CD8-positive, alpha-beta memory T cell (primary cell): ENCODE data around the gene WDR45B. TPM values are rescaled to one million over a fixed set of nuclear protein-coding genes. Genes with fewer than 3 reads are reported as not detected.

ENCODE experiments used
- CTCF ChIA-PET: fragments of 350-600 bp; sonication (Branson Sonifier 250); formaldehyde crosslinking; loops from one replicate; lab custom pipeline; 2021; ENCODE audit warnings: antibody characterized with exemption; lab: Charles Lee
- POLR2A ChIA-PET: fragments of 350-600 bp; sonication (Branson Sonifier 250); formaldehyde crosslinking; loops from one replicate; lab custom pipeline; 2021; ENCODE audit warnings: antibody characterized with exemption; lab: Charles Lee
- DNase-seq, 5 donors: peaks; one replicate each; pipeline versions ENCODE4 v3.0.0 to v3.0.0-alpha.2; 2020 to 2022; ENCODE audit warnings: mixed read lengths in 1 of 5
- H3K27ac ChIP-seq: one replicate; pipeline ENCODE4 v1.7.0; 2013; ENCODE audit warnings: low read depth, mild to moderate bottlenecking, low read length, moderate library complexity
- H3K27me3 ChIP-seq: 2 replicates; pipeline ENCODE4 v1.7.0; 2013; ENCODE audit warnings: low read length, mild to moderate bottlenecking; ENCODE audit not compliant: insufficient read depth, poor library complexity, severe bottlenecking
- H3K36me3 ChIP-seq: 2 replicates; pipeline ENCODE4 v1.7.0; 2013; ENCODE audit warnings: mild to moderate bottlenecking, low read length, moderate library complexity; ENCODE audit not compliant: insufficient read depth
- H3K4me1 ChIP-seq: 2 replicates; pipeline ENCODE4 v1.7.0; 2013; ENCODE audit warnings: mild to moderate bottlenecking, low read length, moderate library complexity; ENCODE audit not compliant: insufficient read depth
- H3K4me3 ChIP-seq: 2 replicates; pipeline ENCODE4 v1.7.0; 2013; ENCODE audit warnings: mild to moderate bottlenecking, low read length
- H3K9me3 ChIP-seq: 2 replicates; pipeline ENCODE4 v1.7.0; 2013; ENCODE audit warnings: mild to moderate bottlenecking, low read length
- H3K27ac Mint-ChIP-seq, 8 donors: one replicate each; pipeline ENCODE4 v1.8.0; 2020 to 2021; ENCODE audit warnings: mixed read lengths in 8 of 8, mild to moderate bottlenecking in 6 of 8, inconsistent platforms in 3 of 8, moderate library complexity in 3 of 8
- H3K27me3 Mint-ChIP-seq, 2 donors: one replicate each; pipeline ENCODE4 v1.8.0; 2020 to 2021; ENCODE audit warnings: mixed read lengths in 2 of 2, mild to moderate bottlenecking in 1 of 2, moderate library complexity in 1 of 2
- H3K36me3 Mint-ChIP-seq, 3 donors: one replicate each; pipeline ENCODE4 v1.8.0; 2020 to 2021; ENCODE audit warnings: mixed read lengths in 3 of 3, inconsistent platforms in 1 of 3, mild to moderate bottlenecking in 1 of 3
- H3K4me1 Mint-ChIP-seq, 3 donors: one replicate each; pipeline ENCODE4 v1.8.0; 2020 to 2021; ENCODE audit warnings: mixed read lengths in 3 of 3, inconsistent platforms in 1 of 3, mild to moderate bottlenecking in 1 of 3
- H3K4me3 Mint-ChIP-seq, 7 donors: one replicate each; pipeline ENCODE4 v1.8.0; 2020 to 2021; ENCODE audit warnings: mixed read lengths in 7 of 7, mild to moderate bottlenecking in 6 of 7, moderate library complexity in 4 of 7, inconsistent platforms in 2 of 7
- H3K9me3 Mint-ChIP-seq, 5 donors: one replicate each; pipeline ENCODE4 v1.8.0; 2020 to 2022; ENCODE audit warnings: mixed read lengths in 5 of 5, mild to moderate bottlenecking in 3 of 5, moderate library complexity in 2 of 5, inconsistent platforms in 1 of 5
- polyA plus RNA-seq: library from polyadenylated mRNA; unstranded; fragments of 300-500 nt; fragmentation: Illumina TruSeq; gene quantifications from one replicate; pipeline ENCODE4 v1.2.3, GENCODE V29; 2021
- total RNA-seq, 2 experiments: library from RNA; stranded (reverse); gene quantifications; one replicate each; pipeline ENCODE4 v1.2.3, GENCODE V29; 2021

The WDR45B gene
- total and polyA plus RNA-seq, 3 experiments from 2014 or later: 41.9 to 50.1 (median 49.1) TPM

DNA sequence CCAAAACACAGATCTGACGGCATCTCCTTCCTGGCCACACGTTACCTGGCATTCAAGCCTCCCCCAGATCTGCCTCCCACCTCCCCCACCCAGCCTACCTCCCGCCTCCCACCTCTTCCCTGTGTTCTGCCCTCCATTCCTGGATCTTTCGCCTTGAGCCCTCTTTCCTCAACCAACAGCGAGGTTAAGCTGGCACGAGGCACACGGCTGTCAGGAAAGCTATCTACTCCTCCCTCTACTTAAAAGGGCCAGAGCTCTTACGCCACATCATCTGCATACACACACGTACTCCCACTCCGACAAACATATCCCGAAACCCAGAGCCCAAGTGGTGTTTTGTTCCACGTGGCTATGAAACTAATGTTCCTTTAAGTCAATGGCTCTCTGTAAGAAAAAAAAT, 18.0 kb downstream of the WDR45B start:
- no peaks in the 10 kb centered on the region for H3K9me3 ChIP-seq
- H3K27me3 ChIP-seq: no peaks in the 10 kb centered on the region
- POLR2A ChIA-PET: no interaction called here
- CTCF ChIA-PET: no interaction called here
- H3K27ac Mint-ChIP-seq: peak overlapping the region in 2 of 8 donors; percentile 18 to 29
- H3K27ac ChIP-seq: no peak overlapping the region
- H3K36me3 Mint-ChIP-seq: peaks cover 0 to 72% (median 17%) of the 10 kb centered on the region in 3 donors
- H3K9me3 Mint-ChIP-seq: no peaks in the 10 kb centered on the region
- peaks cover 22% of the 10 kb centered on the region for H3K36me3 ChIP-seq
- H3K4me3 ChIP-seq: no peak overlapping the region
- no peak for DNase-seq
- H3K27me3 Mint-ChIP-seq: no peaks in the 10 kb centered on the region
- no peaks in the 10 kb centered on the region for H3K4me1 ChIP-seq
- peaks cover 11 to 28% (median 20%) of the 10 kb centered on the region in 3 donors for H3K4me1 Mint-ChIP-seq
- H3K4me3 Mint-ChIP-seq: no peak overlapping the region

DNA sequence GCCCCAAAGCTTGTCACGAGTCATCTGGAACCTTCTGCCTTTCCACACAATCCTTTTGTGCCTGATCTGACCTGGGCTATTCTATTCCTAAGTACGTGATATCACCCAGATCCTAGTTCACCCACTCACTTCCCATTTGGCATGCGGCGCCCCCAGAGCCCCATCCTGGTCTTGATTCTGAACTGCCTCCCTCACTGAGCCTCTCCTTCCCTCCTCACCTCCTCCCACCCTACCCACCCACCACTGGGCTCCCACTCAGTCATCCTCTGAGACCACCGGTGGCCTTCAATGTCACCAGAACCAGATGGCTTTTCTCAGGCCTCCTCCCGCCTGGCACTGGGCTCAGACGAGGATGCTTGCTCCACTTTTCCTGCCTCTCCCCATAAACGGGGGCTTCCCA, 18.5 kb downstream of the WDR45B start:
- Histone ChIP-seq H3K27ac (no peak overlapping the region), H3K9me3 (no peaks in the 10 kb centered on the region), H3K36me3 (peaks cover 27% of the 10 kb centered on the region), H3K27me3 (no peaks in the 10 kb centered on the region), H3K4me1 (no peaks in the 10 kb centered on the region), H3K4me3 (no peak overlapping the region)
- no peaks in the 10 kb centered on the region for H3K9me3 Mint-ChIP-seq
- H3K4me3 Mint-ChIP-seq: peak overlapping the region in 1 of 7 donors; percentile 40
- ChIA-PET POLR2A (no interaction called here), CTCF (no interaction called here)
- peaks cover 0 to 74% (median 17%) of the 10 kb centered on the region in 3 donors for H3K36me3 Mint-ChIP-seq
- no peak overlapping the region for H3K27ac Mint-ChIP-seq
- H3K27me3 Mint-ChIP-seq: no peaks in the 10 kb centered on the region
- DNase-seq: no peak
- peaks cover 10 to 23% (median 16%) of the 10 kb centered on the region in 3 donors for H3K4me1 Mint-ChIP-seq

DNA sequence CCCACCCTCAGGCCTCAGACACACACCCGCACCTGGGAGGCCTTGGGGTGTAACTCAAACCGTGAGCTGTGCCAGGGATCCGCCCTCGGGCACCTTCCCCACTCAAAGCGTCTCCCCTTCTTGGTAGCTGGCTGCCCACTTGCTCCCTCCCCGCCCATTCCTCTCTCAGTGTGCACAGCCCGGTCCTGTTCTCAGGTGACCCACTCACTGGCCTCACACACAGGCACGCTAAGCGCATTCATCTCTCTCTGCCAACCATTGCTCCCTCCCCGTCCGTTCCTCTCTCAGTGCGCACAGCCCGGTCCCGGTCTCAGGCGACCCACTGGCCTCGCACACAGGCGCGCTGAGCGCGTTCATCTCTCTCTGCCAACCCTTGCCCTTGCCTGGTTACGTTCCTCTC, 20.8 kb downstream of the WDR45B start:
- CTCF ChIA-PET: no interaction called here
- Mint-ChIP-seq H3K27me3 (no peaks in the 10 kb centered on the region), H3K9me3 (no peaks in the 10 kb centered on the region), H3K27ac (no peak overlapping the region), H3K4me1 (peaks cover 4 to 8% (median 5%) of the 10 kb centered on the region in 3 donors), H3K36me3 (peaks cover 4 to 74% (median 22%) of the 10 kb centered on the region in 3 donors), H3K4me3 (peak overlapping the region in 1 of 7 donors; percentile 52)
- no peaks in the 10 kb centered on the region for H3K27me3 ChIP-seq
- DNase-seq: no peak
- no peaks in the 10 kb centered on the region for H3K9me3 ChIP-seq
- no peak overlapping the region for H3K4me3 ChIP-seq
- H3K27ac ChIP-seq: no peak overlapping the region
- no peaks in the 10 kb centered on the region for H3K4me1 ChIP-seq
- peaks cover 32% of the 10 kb centered on the region for H3K36me3 ChIP-seq
- POLR2A ChIA-PET: no interaction called here

DNA sequence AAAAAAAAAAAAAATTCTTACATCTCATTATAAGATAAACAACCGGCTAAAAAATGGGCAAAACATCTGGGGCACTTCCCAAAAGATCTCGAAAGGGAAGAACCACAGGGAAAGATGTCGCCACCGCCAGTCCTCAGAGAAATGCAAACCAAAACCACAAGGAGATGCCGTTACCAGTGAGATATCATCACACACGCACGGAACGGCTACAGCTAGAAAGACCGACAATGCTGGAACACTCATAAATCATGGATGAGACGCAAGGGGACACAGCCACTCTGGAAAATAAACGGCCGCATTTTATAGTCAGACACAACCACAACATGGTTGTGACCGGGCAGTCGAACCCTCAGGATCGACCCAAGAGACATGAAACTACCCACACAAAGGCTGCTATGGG, 24.5 kb downstream of the WDR45B start:
- peaks cover 4 to 85% (median 18%) of the 10 kb centered on the region in 3 donors for H3K36me3 Mint-ChIP-seq
- H3K4me3 ChIP-seq: no peak overlapping the region
- no peaks in the 10 kb centered on the region for H3K27me3 ChIP-seq
- H3K4me1 ChIP-seq: no peaks in the 10 kb centered on the region
- no peak for DNase-seq
- ChIA-PET POLR2A (no interaction called here), CTCF (no interaction called here)
- no peaks in the 10 kb centered on the region for H3K4me1 Mint-ChIP-seq
- H3K27ac ChIP-seq: no peak overlapping the region
- no peak overlapping the region for H3K27ac Mint-ChIP-seq
- H3K4me3 Mint-ChIP-seq: peak overlapping the region in 1 of 7 donors; percentile 36
- H3K27me3 Mint-ChIP-seq: no peaks in the 10 kb centered on the region
- H3K9me3 ChIP-seq: no peaks in the 10 kb centered on the region
- H3K9me3 Mint-ChIP-seq: no peaks in the 10 kb centered on the region
- peaks cover 51% of the 10 kb centered on the region for H3K36me3 ChIP-seq

DNA sequence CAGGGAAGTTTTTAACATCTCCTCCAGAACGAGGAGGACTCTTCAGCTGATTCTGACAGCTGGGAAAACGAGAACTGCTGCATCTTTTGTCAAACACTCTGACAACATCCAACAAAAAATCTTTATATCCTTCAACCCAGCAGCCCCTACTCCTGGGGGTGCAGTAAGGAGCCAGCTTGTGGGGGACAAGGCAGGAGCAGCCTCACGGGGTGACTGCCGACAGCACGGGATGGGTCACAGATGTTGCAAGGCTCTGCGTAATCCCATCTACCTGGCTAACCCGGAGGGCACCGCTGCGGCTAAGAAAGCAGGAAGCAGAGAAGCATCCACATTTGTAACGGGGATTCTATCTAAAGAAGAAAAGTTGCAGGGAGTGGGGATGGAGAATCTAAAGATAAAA, 28.6 kb downstream of the WDR45B start:
- no peaks in the 10 kb centered on the region for H3K27me3 Mint-ChIP-seq
- POLR2A ChIA-PET: no interaction called here
- no peaks in the 10 kb centered on the region for H3K4me1 ChIP-seq
- no peaks in the 10 kb centered on the region for H3K9me3 Mint-ChIP-seq
- H3K36me3 ChIP-seq: peaks cover 59% of the 10 kb centered on the region
- peaks cover 10 to 87% (median 13%) of the 10 kb centered on the region in 3 donors for H3K36me3 Mint-ChIP-seq
- H3K27me3 ChIP-seq: no peaks in the 10 kb centered on the region
- H3K4me3 ChIP-seq: no peak overlapping the region
- no peak overlapping the region for H3K4me3 Mint-ChIP-seq
- H3K4me1 Mint-ChIP-seq: no peaks in the 10 kb centered on the region
- no peak for DNase-seq
- H3K27ac ChIP-seq: no peak overlapping the region
- peak overlapping the region in 1 of 8 donors; percentile 19 for H3K27ac Mint-ChIP-seq
- no peaks in the 10 kb centered on the region for H3K9me3 ChIP-seq
- CTCF ChIA-PET: no interaction called here

DNA sequence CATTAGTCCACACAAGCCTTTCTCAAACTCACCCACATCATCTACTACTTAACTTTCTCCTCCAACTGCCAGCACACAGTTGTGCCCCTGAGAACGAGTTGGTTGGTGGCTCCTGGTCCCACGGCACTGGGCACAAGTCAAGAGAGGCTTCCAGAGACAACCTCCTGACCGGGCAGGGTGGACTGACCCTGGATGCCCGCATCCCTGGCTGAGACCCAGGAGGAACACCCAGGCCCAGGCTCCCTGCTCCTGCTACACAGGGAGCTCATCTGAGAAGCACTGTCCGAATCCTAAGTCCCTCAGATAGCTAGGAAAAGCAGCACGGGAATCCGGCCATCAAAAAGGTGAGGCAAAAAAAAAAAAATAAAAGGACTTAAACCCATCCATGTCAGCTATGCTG, 29.0 kb downstream of the WDR45B start:
- Histone ChIP-seq H3K9me3 (no peaks in the 10 kb centered on the region), H3K27ac (no peak overlapping the region), H3K4me3 (no peak overlapping the region), H3K4me1 (no peaks in the 10 kb centered on the region), H3K27me3 (no peaks in the 10 kb centered on the region), H3K36me3 (peaks cover 62% of the 10 kb centered on the region)
- DNase-seq: no peak
- H3K9me3 Mint-ChIP-seq: no peaks in the 10 kb centered on the region
- H3K27me3 Mint-ChIP-seq: no peaks in the 10 kb centered on the region
- H3K4me3 Mint-ChIP-seq: no peak overlapping the region
- H3K36me3 Mint-ChIP-seq: peaks cover 14 to 88% (median 16%) of the 10 kb centered on the region in 3 donors
- peak overlapping the region in 2 of 8 donors; percentile 21 to 57 for H3K27ac Mint-ChIP-seq
- H3K4me1 Mint-ChIP-seq: no peaks in the 10 kb centered on the region
- ChIA-PET CTCF (no interaction called here), POLR2A (no interaction called here)

DNA sequence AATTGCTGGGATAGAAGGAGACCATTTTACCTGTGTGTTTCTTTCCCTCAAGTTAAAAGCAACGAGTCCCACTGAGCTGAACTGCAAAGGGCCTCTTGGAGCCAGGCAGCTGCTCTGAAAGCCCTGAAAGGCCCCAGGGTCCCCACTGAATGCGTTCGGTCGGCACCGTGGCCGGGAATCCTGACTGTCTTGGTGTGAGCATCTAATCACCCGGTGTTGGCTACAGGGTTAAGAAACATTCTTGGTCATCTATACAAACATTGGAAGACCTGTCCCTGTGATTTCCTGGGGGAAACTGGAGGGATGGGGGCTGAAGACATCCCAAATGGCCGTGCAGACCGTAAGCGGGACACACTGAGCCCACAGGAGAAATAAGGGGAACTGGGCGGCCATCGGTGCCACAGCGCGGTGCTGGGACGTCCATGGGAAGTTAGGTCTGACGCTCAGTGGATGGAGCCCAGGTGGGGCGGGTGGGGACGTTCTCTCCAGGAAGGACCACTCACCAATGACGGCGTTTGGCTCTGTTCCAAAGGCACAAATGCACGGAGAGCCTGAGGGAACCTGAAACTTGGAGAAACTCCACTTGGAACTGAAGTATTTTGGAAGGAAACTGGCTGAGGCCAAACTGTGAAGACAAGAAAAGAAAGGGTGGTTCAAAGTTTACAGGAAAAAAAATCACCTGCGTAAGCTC, 32.1 kb downstream of the WDR45B start:
- DNase-seq: no peak
- Histone ChIP-seq H3K9me3 (no peaks in the 10 kb centered on the region), H3K4me1 (no peaks in the 10 kb centered on the region), H3K27me3 (no peaks in the 10 kb centered on the region), H3K27ac (no peak overlapping the region), H3K4me3 (no peak overlapping the region), H3K36me3 (peaks cover 49% of the 10 kb centered on the region)
- H3K36me3 Mint-ChIP-seq: peaks cover 12 to 87% (median 12%) of the 10 kb centered on the region in 3 donors
- POLR2A ChIA-PET: no interaction called here
- no peaks in the 10 kb centered on the region for H3K9me3 Mint-ChIP-seq
- CTCF ChIA-PET: no interaction called here
- H3K27me3 Mint-ChIP-seq: no peaks in the 10 kb centered on the region
- H3K4me1 Mint-ChIP-seq: peaks cover 0 to 2% (median 0%) of the 10 kb centered on the region in 3 donors
- peak overlapping the region in 1 of 8 donors; percentile 80 for H3K27ac Mint-ChIP-seq
- no peak overlapping the region for H3K4me3 Mint-ChIP-seq

DNA sequence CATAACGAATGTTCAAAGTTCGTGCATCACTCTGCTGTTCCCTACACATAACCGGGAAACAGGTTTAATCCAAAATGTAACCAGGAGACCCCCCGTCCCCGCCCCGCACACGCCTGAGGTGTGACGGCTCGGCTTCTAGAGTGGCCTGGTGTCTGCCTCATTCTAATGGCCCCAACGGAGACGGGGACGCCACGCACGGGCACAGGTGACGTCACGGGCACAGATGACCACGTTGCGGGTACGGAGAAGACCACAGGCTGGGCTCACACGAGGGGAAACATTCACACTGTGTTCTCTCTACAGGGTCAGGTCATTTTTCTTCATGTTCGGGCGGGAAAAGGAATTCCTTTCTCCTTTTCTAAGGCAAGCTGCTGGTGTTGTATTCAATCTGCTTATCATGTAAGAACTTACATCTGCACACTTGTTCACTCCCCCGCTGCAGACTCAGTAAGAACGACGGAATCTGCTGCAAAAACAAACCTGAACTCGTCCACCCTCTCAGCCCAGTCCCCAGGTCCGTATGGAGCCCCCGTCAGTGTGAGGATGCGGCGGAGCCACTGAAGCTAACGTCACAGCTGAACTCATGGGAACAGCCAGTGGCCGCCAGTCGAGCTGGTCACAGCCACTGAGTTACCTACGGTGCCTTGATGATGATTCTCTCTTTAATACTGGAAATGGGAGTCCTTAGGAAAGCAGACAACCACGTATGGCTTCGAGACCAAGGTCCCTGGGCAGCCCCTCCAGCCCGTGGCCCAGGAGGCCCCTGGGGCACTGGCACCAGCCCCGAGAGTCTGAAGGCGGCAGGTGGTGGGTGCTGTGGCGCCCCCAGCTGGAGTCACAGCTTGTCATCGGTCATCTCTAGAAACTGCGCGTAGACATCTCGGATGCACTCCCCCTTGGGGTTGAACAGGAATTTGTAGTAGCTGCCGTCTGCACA, 32.9 kb downstream of the WDR45B start:
- Mint-ChIP-seq H3K36me3 (peaks cover 10 to 81% (median 12%) of the 10 kb centered on the region in 3 donors), H3K4me1 (peaks cover 0 to 2% (median 0%) of the 10 kb centered on the region in 3 donors), H3K4me3 (no peak overlapping the region), H3K9me3 (no peaks in the 10 kb centered on the region), H3K27me3 (no peaks in the 10 kb centered on the region), H3K27ac (no peak overlapping the region)
- CTCF ChIA-PET: no interaction called here
- Histone ChIP-seq H3K4me1 (no peaks in the 10 kb centered on the region), H3K9me3 (no peaks in the 10 kb centered on the region), H3K27ac (no peak overlapping the region), H3K36me3 (peaks cover 44% of the 10 kb centered on the region), H3K27me3 (no peaks in the 10 kb centered on the region), H3K4me3 (no peak overlapping the region)
- POLR2A ChIA-PET: no interaction called here
- no peak for DNase-seq
